K562 (cell line): ENCODE results near the gene TMEM187. TPM values are rescaled to one million over a fixed set of nuclear protein-coding genes. Genes with fewer than 3 reads are reported as not detected.
A peak's percentile ranks its signal among the peaks of the same experiment; 100 is the strongest.

Experiments
- ATAC-seq: fragments of 200-7000 bp; cut with Tn5 transposase; 3 replicates; pipeline ENCODE4 v1.9.1; 2020; ENCODE audit warnings: moderate library complexity
- BruUV-seq: library from RNA; stranded (reverse); fragments of 400-500 nt; replicated peaks from 2 replicates; lab custom pipeline; 2021; lab: Mats Ljungman, UMichigan
- CTCF ChIA-PET: fragments of 300-600 bp; formaldehyde crosslinking; extraction: SDS; loops from one replicate; lab custom pipeline; 2021; ENCODE audit warnings: low intra/inter-chr PET ratio; lab: Yijun Ruan, JAX
- POLR2A ChIA-PET: fragments of 300-600, 350-650 bp; sonication (Branson Sonifier 250); formaldehyde crosslinking; extraction: SDS; loops from one replicate; lab custom pipeline; 2021; ENCODE audit warnings: antibody characterized with exemption, inconsistent platforms; lab: Yijun Ruan, JAX
- DNase-seq, 4 experiments: peaks; one replicate each; pipeline versions ENCODE4 v3.0.0 to v3.0.0-alpha.2; 2011 to 2018; ENCODE audit warnings: low spot score in 3 of 4, mixed read lengths in 3 of 4; ENCODE audit errors: extremely low read depth in 1 of 4
- FAIRE-seq: peaks from 2 replicates; lab custom pipeline; 2011; peaks lifted over from hg19 to GRCh38; lab: Jason Lieb, UNC
- H2AFZ ChIP-seq: 2 replicates; pipeline ENCODE4 v1.6.0; 2011; ENCODE audit warnings: low read depth, low read length, control low read depth, inconsistent platforms
- H3K27ac ChIP-seq: fragments of 200-600 bp; 3 replicates; pipeline ENCODE4 v1.8.0; 2011; ENCODE audit warnings: low read depth, mild to moderate bottlenecking, control low read depth, inconsistent platforms, low read length, moderate library complexity, mixed read lengths; ENCODE audit errors: extremely low read depth
- H3K27me3 ChIP-seq, 2 experiments: fragments of 300-600 bp in 1 of 2; 2 replicates in 1 of 2; 3 replicates in 1 of 2; pipeline versions ENCODE4 v1.6.0 to v1.8.0; 2011; ENCODE audit warnings: inconsistent platforms in 2 of 2, low read length in 2 of 2, mild to moderate bottlenecking in 1 of 2, mixed read lengths in 1 of 2, moderate library complexity in 1 of 2; ENCODE audit not compliant: control insufficient read depth in 2 of 2, insufficient read depth in 2 of 2
- H3K36me3 ChIP-seq: fragments of 300-600 bp; 3 replicates; pipeline ENCODE4 v1.8.0; 2011; ENCODE audit warnings: mild to moderate bottlenecking, low read length, inconsistent platforms; ENCODE audit not compliant: control insufficient read depth, insufficient read depth
- H3K4me1 ChIP-seq, 2 experiments: fragments of 200-600 bp in 1 of 2; replicated peaks in 1 of 2; 2 replicates in 1 of 2; 3 replicates in 1 of 2; pipeline versions ENCODE4 v1.5.1 to v1.8.0; 2011; ENCODE audit warnings: inconsistent platforms in 2 of 2, low read length in 2 of 2, mild to moderate bottlenecking in 1 of 2, mixed read lengths in 1 of 2, moderate library complexity in 1 of 2; ENCODE audit not compliant: control insufficient read depth in 2 of 2, insufficient read depth in 2 of 2
- H3K4me2 ChIP-seq: 2 replicates; pipeline ENCODE4 v1.6.1; 2011; ENCODE audit warnings: low read length, control low read depth, inconsistent platforms, mixed read lengths; ENCODE audit not compliant: insufficient read depth
- H3K4me3 ChIP-seq: fragments of 200-600 bp; sonication (generic), shearing (Covaris generic); 2 replicates; pipeline ENCODE4 v1.5.1; 2016; ENCODE audit warnings: control low read depth, inconsistent platforms
- H3K79me2 ChIP-seq: fragments of 200-600 bp; 3 replicates; pipeline ENCODE4 v1.8.0; 2011; ENCODE audit warnings: low read length, inconsistent platforms; ENCODE audit not compliant: control insufficient read depth, insufficient read depth
- H3K9ac ChIP-seq, 2 experiments: 2 replicates each; pipeline versions ENCODE4 v1.6.0 to v1.6.1; 2011; ENCODE audit warnings: low read depth in 2 of 2, low read length in 2 of 2, control low read depth in 1 of 2, inconsistent platforms in 1 of 2, mild to moderate bottlenecking in 1 of 2, mixed read lengths in 1 of 2; ENCODE audit not compliant: insufficient read depth in 1 of 2
- H3K9me1 ChIP-seq: one replicate; pipeline ENCODE4 v1.6.0; 2011; ENCODE audit warnings: inconsistent platforms, mild to moderate bottlenecking, low read length, moderate library complexity; ENCODE audit not compliant: control insufficient read depth, insufficient read depth
- H3K9me3 ChIP-seq: replicated peaks from 2 replicates; pipeline ENCODE4 v1.5.1; 2011; ENCODE audit warnings: low read depth, low read length, inconsistent platforms; ENCODE audit not compliant: control insufficient read depth, insufficient read depth
- H4K20me1 ChIP-seq: replicated peaks from 2 replicates; pipeline ENCODE4 v1.6.1; 2011; ENCODE audit warnings: low read length, inconsistent platforms, mixed read lengths; ENCODE audit not compliant: control insufficient read depth, insufficient read depth
- CXXC5 ChIP-seq: fragments of 250-450 bp; sonication (Bioruptor Pico); IDR thresholded peaks from 2 replicates; pipeline ENCODE4 v1.8.0; 2022; ENCODE audit warnings: inconsistent platforms, mild to moderate bottlenecking, moderate library complexity
- EZH2 ChIP-seq: IDR thresholded peaks from 2 replicates; pipeline ENCODE4 v1.6.1; 2012; ENCODE audit warnings: low read depth, mild to moderate bottlenecking, inconsistent platforms, low read length, borderline replicate concordance
- FOXP1 ChIP-seq: sonication (generic); formaldehyde crosslinking; IDR thresholded peaks from 2 replicates; pipeline ENCODE4 v1.8.0; 2022; ENCODE audit warnings: mild to moderate bottlenecking, missing genetic modification reagents
- HNRNPK ChIP-seq: fragments of 200-400 bp; formaldehyde crosslinking; IDR thresholded peaks from one replicate; pipeline ENCODE4 v1.6.1; 2018; ENCODE audit warnings: mild to moderate bottlenecking, low read depth, low read length; ENCODE audit not compliant: poor library complexity, severe bottlenecking
- POLR2G ChIP-seq: fragments of 200-400 bp; formaldehyde crosslinking; IDR thresholded peaks from 2 replicates; pipeline ENCODE4 v1.6.1; 2017; ENCODE audit warnings: low read depth, mild to moderate bottlenecking, antibody characterized with exemption, low read length, moderate library complexity
- RBFOX2 ChIP-seq: fragments of 200-400 bp; formaldehyde crosslinking; IDR thresholded peaks from 2 replicates; pipeline ENCODE4 v1.6.1; 2017; ENCODE audit warnings: low read depth, mild to moderate bottlenecking, low read length, moderate library complexity
- TEAD4 ChIP-seq, 2 experiments: sonication (generic) in 1 of 2; formaldehyde crosslinking in 1 of 2; IDR thresholded peaks; 2 replicates each; pipeline versions ENCODE4 v1.6.1 to v1.8.0; 2012 to 2022; ENCODE audit warnings: borderline replicate concordance in 1 of 2, inconsistent platforms in 1 of 2, low read length in 1 of 2, mild to moderate bottlenecking in 1 of 2, missing genetic modification reagents in 1 of 2
- ZNF766 ChIP-seq: fragments of 200-800 bp; sonication (Bioruptor generic); conservative IDR thresholded peaks from 2 replicates; pipeline ENCODE4 v1.6.1; 2016; ENCODE audit warnings: missing genetic modification characterization, missing compliant biosample characterization
- WGBS: fragments of 100-300 bp; shearing (Covaris generic); methylation state at CpG from one replicate; pipeline ENCODE4 v1.1.6; 2016; ENCODE audit warnings: low coverage, mixed read lengths; ENCODE audit not compliant: insufficient coverage; ENCODE audit errors: missing lambda C conversion rate; 5-methylcytosine and 5-hydroxymethylcytosine counted together
- in situ Hi-C: fragments of 300-500 bp; cut with MboI; formaldehyde crosslinking; loops from 4 replicates; pipeline ENCODE4 v1.15.0; 2018; ENCODE audit warnings: inconsistent platforms, mixed read lengths
- intact Hi-C: fragments of 100-400 bp; cut with micrococcal nuclease; formaldehyde crosslinking; loops from 2 replicates; pipeline ENCODE4 v1.14.2; 2022
- polyA plus RNA-seq, 8 experiments: library from polyadenylated mRNA; depleted of rRNA in 4 of 8; stranded (reverse) in 5 of 8; unstranded in 3 of 8; fragments of >200 nt; fragmentation: Nextera tagmentation in 2 of 8; fragmentation: Illumina TruSeq in 1 of 8; extraction: Ambion mirVana in 2 of 8; extraction: Trizol in 1 of 8; gene quantifications; 2 replicates each; pipeline versions ENCODE4 v1.2.1 to v1.2.3, GENCODE V29; 2011 to 2014; ENCODE audit warnings: inconsistent platforms in 1 of 8, missing spikeins in 1 of 8
- total RNA-seq, 7 experiments: library from RNA; depleted of rRNA in 6 of 7; stranded (reverse); fragments of >200 nt in 6 of 7; fragmentation: Illumina TruSeq in 2 of 7; extraction: Trizol in 2 of 7; gene quantifications; 2 replicates each; pipeline versions ENCODE4 v1.2.1 to v1.2.3, GENCODE V29; 2011 to 2021; ENCODE audit warnings: low replicate concordance in 1 of 7
- TF ChIP-seq, protein P1 (sequence below): fragments of 250-450 bp; sonication (Bioruptor Pico); IDR thresholded peaks from 2 replicates; pipeline ENCODE4 v1.5.0; 2021; ENCODE audit warnings: mild to moderate bottlenecking, moderate library complexity

Gene TMEM187
- total and polyA plus RNA-seq, 9 of the 15 experiments (the other 6 are each of a cell fraction or from before 2014, with no cell fraction given), result 0.13 to 6.4 (median 1.6) TPM

DNA sequence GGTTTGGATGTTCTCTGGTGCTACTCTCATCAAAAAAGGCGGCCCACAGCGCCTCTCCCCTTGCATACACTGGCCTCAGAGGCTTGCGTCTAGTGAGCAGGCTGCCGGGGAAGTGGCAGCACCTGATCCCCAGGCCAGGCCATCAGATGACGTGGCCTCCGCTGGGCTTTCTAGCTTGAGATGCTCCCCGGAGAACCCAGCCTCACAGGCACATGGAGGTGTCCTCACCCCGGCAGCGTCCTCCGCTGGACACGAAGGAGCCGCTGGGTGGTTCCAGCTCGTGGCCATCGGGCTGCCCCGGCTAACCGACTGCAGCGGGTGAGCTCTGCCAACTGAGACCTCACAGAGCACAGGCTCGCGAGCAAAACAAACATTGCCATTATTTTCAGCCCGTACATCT, 34.4 kb downstream of the TMEM187 start:
- ChIA-PET POLR2A (interaction anchor here (0.9 to 1.4 kb wide), 3 partner anchors 12 to 36 kb away, joined by 3 to 4 read pairs (median 4); no protein-coding TSS in a partner anchor), CTCF (interaction anchor here (0.9 kb wide), 1 partner anchor 17 kb away, joined by 3 read pairs; no protein-coding TSS in a partner anchor)
- Histone ChIP-seq H4K20me1 (no peaks in the 10 kb centered on the region), H3K4me1 (peaks cover 7 to 24% of the 10 kb centered on the region in 2 experiments; a peak in 4 of 5 replicates), H2AFZ (no peak overlapping the region), H3K9ac (0 out of 4 replicates have a peak overlapping the region, but pooled peaks of 1 of the 2 experiments have one; percentile 19), H3K9me1 (no peaks in the 10 kb centered on the region), H3K79me2 (no peaks in the 10 kb centered on the region), H3K4me2 (no peak overlapping the region), H3K9me3 (no peaks in the 10 kb centered on the region), H3K27ac (no peak overlapping the region), H3K4me3 (no peak overlapping the region), H3K36me3 (peaks cover 45% of the 10 kb centered on the region; the same call in 2 of the 3 replicates), H3K27me3 (no peaks in the 10 kb centered on the region)
- TF ChIP-seq, protein P1, sequence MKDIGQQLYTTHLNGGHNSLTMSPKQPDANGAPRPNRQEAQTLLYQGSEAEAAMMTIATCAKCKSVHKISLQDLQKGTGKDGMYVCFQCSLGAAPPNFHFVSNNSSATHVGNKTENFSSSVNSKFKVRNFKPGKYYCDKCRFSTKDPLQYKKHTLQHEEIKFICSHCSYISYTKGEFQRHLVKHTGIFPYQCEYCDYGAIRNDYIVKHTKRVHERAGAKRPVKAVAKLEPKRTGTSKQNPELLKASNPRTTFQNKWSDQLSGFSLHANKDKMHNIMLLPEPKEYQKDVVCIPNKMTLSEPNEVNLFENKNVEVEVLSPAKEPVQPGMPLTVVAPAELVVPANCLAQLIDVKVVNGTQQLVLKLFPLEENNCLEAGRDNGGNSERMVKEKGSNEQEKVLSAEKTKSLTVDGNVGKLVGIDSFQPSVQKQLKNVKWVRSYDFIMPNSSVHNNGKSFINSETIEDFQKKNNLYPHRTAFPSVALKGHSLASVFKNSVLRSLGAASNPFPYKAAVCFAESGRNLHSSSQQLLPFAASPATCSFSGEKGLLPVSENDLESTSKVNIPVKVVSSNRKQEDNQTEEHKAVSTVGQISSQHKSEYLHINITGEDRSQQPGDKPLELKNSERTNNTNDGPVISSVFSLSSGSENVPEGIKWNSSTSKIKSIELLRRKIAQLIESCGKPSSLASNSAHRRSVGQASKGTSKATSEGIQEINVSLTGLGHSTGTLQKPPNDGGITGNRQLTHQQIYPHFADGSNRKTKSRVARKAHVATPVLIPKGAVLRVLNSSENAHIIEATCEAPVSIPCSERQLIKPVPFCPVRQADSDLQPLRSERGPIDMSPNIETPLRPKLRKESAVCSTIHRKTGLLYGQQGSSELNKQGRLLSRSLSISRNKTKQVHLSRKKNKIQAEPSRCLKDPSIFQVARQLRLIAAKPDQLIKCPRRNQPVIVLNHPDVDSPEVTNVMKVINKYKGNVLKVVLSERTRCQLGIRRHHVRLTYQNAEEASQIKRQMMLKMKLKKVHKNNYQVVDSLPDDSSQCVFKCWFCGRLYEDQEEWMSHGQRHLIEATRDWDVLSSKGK (CRISPR knock-in tag), result no peak
- TF ChIP-seq CXXC5 (no peak), HNRNPK (no peak), ZNF766 (no peak), EZH2 (no peak), RBFOX2 (peak; percentile 47; the same call in 1 of the 2 replicates), POLR2G (peak; percentile 67), FOXP1 (CRISPR knock-in tag) (no peak), TEAD4 (IDR thresholded peaks at IDR 0.05; ENCODE audit: low read length) (no peak), TEAD4 (CRISPR knock-in tag; IDR thresholded peaks at IDR 0.05; ENCODE audit: borderline replicate concordance) (no peak)
- intact Hi-C loops (no loop called here), in situ Hi-C loops (no loop called here)
- DNase-seq (no peak), ATAC-seq (no peak), FAIRE-seq (no peak)
- BruUV-seq, result no TSS peak
- WGBS, result 93% methylated on average over 15 of the region's 20 CpGs
